Measurements from ENCODE around the gene CTNNA3.

CTNNA3 gene

GRCh38 chr10:66823301-66823700 lies 872.7 kb downstream of the CTNNA3 start:
- DNase-seq (ENCODE audit: low spot score), result no peak

GRCh38 chr10:66822801-66823200 lies 873.2 kb downstream of the CTNNA3 start:
- DNase-seq (ENCODE audit: low spot score), result no peak

GRCh38 chr10:66819691-66820090 lies 876.3 kb downstream of the CTNNA3 start:
- no peak for DNase-seq (ENCODE audit: low spot score)

GRCh38 chr10:66813122-66813521 lies 882.9 kb downstream of the CTNNA3 start:
- no peak for DNase-seq (ENCODE audit: low spot score)

- DNase-seq (ENCODE audit: low spot score), result no peak
Measured at GRCh38 chr10:66811211-66811610, 884.8 kb downstream of the CTNNA3 start.

- no peak for DNase-seq (ENCODE audit: low spot score)
Measured at GRCh38 chr10:66809402-66809801, 886.6 kb downstream of the CTNNA3 start.

GRCh38 chr10:66805612-66806011 lies 890.4 kb downstream of the CTNNA3 start:
- DNase-seq (ENCODE audit: low spot score), result no peak

- DNase-seq (ENCODE audit: low spot score), result no peak
Measured at GRCh38 chr10:66804962-66805361, 891.0 kb downstream of the CTNNA3 start.

GRCh38 chr10:66803174-66803573 lies 892.8 kb downstream of the CTNNA3 start:
- DNase-seq (ENCODE audit: low spot score), result no peak

- DNase-seq (ENCODE audit: low spot score), result no peak
Measured at GRCh38 chr10:66799474-66799873, 896.5 kb downstream of the CTNNA3 start.

GRCh38 chr10:66795866-66796265 lies 900.1 kb downstream of the CTNNA3 start:
- DNase-seq (ENCODE audit: low spot score), result no peak

GRCh38 chr10:66792441-66792840 lies 903.6 kb downstream of the CTNNA3 start:
- no peak for DNase-seq (ENCODE audit: low spot score)

GRCh38 chr10:66788178-66788987 lies 907.6 kb downstream of the CTNNA3 start:
- DNase-seq (ENCODE audit: low spot score), result no peak

- no peak for DNase-seq (ENCODE audit: low spot score)
Measured at GRCh38 chr10:66786709-66787108, 909.3 kb downstream of the CTNNA3 start.

GRCh38 chr10:66784770-66785169 lies 911.2 kb downstream of the CTNNA3 start:
- DNase-seq (ENCODE audit: low spot score), result no peak

- no peak for DNase-seq (ENCODE audit: low spot score)
Measured at GRCh38 chr10:66783316-66783715, 912.7 kb downstream of the CTNNA3 start.

- DNase-seq (ENCODE audit: low spot score), result no peak
Measured at GRCh38 chr10:66782776-66783175, 913.2 kb downstream of the CTNNA3 start.

GRCh38 chr10:66782144-66782543 lies 913.9 kb downstream of the CTNNA3 start:
- DNase-seq (ENCODE audit: low spot score), result no peak

- DNase-seq (ENCODE audit: low spot score), result no peak
Measured at GRCh38 chr10:66780796-66781195, 915.2 kb downstream of the CTNNA3 start.

GRCh38 chr10:66778351-66778750 lies 917.6 kb downstream of the CTNNA3 start:
- no peak for DNase-seq (ENCODE audit: low spot score)

GRCh38 chr10:66777665-66778064 lies 918.3 kb downstream of the CTNNA3 start:
- no peak for DNase-seq (ENCODE audit: low spot score)

- no peak for DNase-seq (ENCODE audit: low spot score)
Measured at GRCh38 chr10:66773472-66773817, 922.5 kb downstream of the CTNNA3 start.

- no peak for DNase-seq (ENCODE audit: low spot score)
Measured at GRCh38 chr10:66772548-66773471, 923.2 kb downstream of the CTNNA3 start.

All from SK-N-DZ (cell line).